ENCODE measurements around the gene STX18.

Gene STX18

GRCh38 chr4:4374388-4375098, 167.3 kb downstream of the STX18 start:
- no peak for DNase-seq

Data from CD4-positive, alpha-beta T cell treated with Interleukin-1 beta for 1 hour (primary cell).